ENCODE data around the gene CTNNA3.

The CTNNA3 gene

GRCh38 chr10:67288688-67289410, 407.1 kb downstream of the CTNNA3 start:
- TF ChIP-seq CTCF (IDR thresholded peaks at IDR 0.05; ENCODE audit: control insufficient read depth, extremely low read depth, insufficient read depth), result no peak
- no peak for DNase-seq (ENCODE audit: low read depth)
- H3K4me3 ChIP-seq (ENCODE audit: low read depth, low read length), result no peak overlapping the region

GRCh38 chr10:67284589-67284988, 411.4 kb downstream of the CTNNA3 start:
- H3K4me3 ChIP-seq (ENCODE audit: low read depth, low read length), result no peak overlapping the region
- DNase-seq (ENCODE audit: low read depth), result no peak
- 0 out of 2 replicates have a peak, but pooled peaks have one; percentile 5 for TF ChIP-seq CTCF (IDR thresholded peaks at IDR 0.05; ENCODE audit: control insufficient read depth, extremely low read depth, insufficient read depth)

- no peak for TF ChIP-seq CTCF (IDR thresholded peaks at IDR 0.05; ENCODE audit: control insufficient read depth, extremely low read depth, insufficient read depth)
- DNase-seq (ENCODE audit: low read depth), result no peak
- no peak overlapping the region for H3K4me3 ChIP-seq (ENCODE audit: low read depth, low read length)
Measured at GRCh38 chr10:67282871-67283270, 413.1 kb downstream of the CTNNA3 start.

GRCh38 chr10:67280405-67280804, 415.6 kb downstream of the CTNNA3 start:
- TF ChIP-seq CTCF (IDR thresholded peaks at IDR 0.05; ENCODE audit: control insufficient read depth, extremely low read depth, insufficient read depth), result no peak
- DNase-seq (ENCODE audit: low read depth), result no peak
- no peak overlapping the region for H3K4me3 ChIP-seq (ENCODE audit: low read depth, low read length)

- TF ChIP-seq CTCF (IDR thresholded peaks at IDR 0.05; ENCODE audit: control insufficient read depth, extremely low read depth, insufficient read depth), result no peak
- no peak overlapping the region for H3K4me3 ChIP-seq (ENCODE audit: low read depth, low read length)
- DNase-seq (ENCODE audit: low read depth), result no peak
Measured at GRCh38 chr10:67277402-67277801, 418.6 kb downstream of the CTNNA3 start.

GRCh38 chr10:67269828-67270227, 426.2 kb downstream of the CTNNA3 start:
- H3K4me3 ChIP-seq (ENCODE audit: low read depth, low read length), result no peak overlapping the region
- DNase-seq (ENCODE audit: low read depth), result no peak

More at GRCh38 chr10:67269828-67270227, 426.2 kb downstream of the CTNNA3 start:
- TF ChIP-seq CTCF (IDR thresholded peaks at IDR 0.05; ENCODE audit: control insufficient read depth, extremely low read depth, insufficient read depth), result no peak

Measured in LNCaP clone FGC (cell line).